CD8-positive, alpha-beta memory T cell (primary cell): ENCODE results near the gene IL1R2. TPM values are rescaled to one million over a fixed set of nuclear protein-coding genes. Genes with fewer than 3 reads are reported as not detected.

Experiments used
- CTCF ChIA-PET: fragments of 350-600 bp; sonication (Branson Sonifier 250); formaldehyde crosslinking; loops from one replicate; lab custom pipeline; 2021; ENCODE audit warnings: antibody characterized with exemption; lab: Charles Lee
- POLR2A ChIA-PET: fragments of 350-600 bp; sonication (Branson Sonifier 250); formaldehyde crosslinking; loops from one replicate; lab custom pipeline; 2021; ENCODE audit warnings: antibody characterized with exemption; lab: Charles Lee
- DNase-seq, 5 donors: peaks; one replicate each; pipeline versions ENCODE4 v3.0.0 to v3.0.0-alpha.2; 2020 to 2022; ENCODE audit warnings: mixed read lengths in 1 of 5
- H3K27ac ChIP-seq: one replicate; pipeline ENCODE4 v1.7.0; 2013; ENCODE audit warnings: low read depth, mild to moderate bottlenecking, low read length, moderate library complexity
- H3K27me3 ChIP-seq: 2 replicates; pipeline ENCODE4 v1.7.0; 2013; ENCODE audit warnings: low read length, mild to moderate bottlenecking; ENCODE audit not compliant: insufficient read depth, poor library complexity, severe bottlenecking
- H3K36me3 ChIP-seq: 2 replicates; pipeline ENCODE4 v1.7.0; 2013; ENCODE audit warnings: mild to moderate bottlenecking, low read length, moderate library complexity; ENCODE audit not compliant: insufficient read depth
- H3K4me1 ChIP-seq: 2 replicates; pipeline ENCODE4 v1.7.0; 2013; ENCODE audit warnings: mild to moderate bottlenecking, low read length, moderate library complexity; ENCODE audit not compliant: insufficient read depth
- H3K4me3 ChIP-seq: 2 replicates; pipeline ENCODE4 v1.7.0; 2013; ENCODE audit warnings: mild to moderate bottlenecking, low read length
- H3K9me3 ChIP-seq: 2 replicates; pipeline ENCODE4 v1.7.0; 2013; ENCODE audit warnings: mild to moderate bottlenecking, low read length
- H3K27ac Mint-ChIP-seq, 8 donors: one replicate each; pipeline ENCODE4 v1.8.0; 2020 to 2021; ENCODE audit warnings: mixed read lengths in 8 of 8, mild to moderate bottlenecking in 6 of 8, inconsistent platforms in 3 of 8, moderate library complexity in 3 of 8
- H3K27me3 Mint-ChIP-seq, 2 donors: one replicate each; pipeline ENCODE4 v1.8.0; 2020 to 2021; ENCODE audit warnings: mixed read lengths in 2 of 2, mild to moderate bottlenecking in 1 of 2, moderate library complexity in 1 of 2
- H3K36me3 Mint-ChIP-seq, 3 donors: one replicate each; pipeline ENCODE4 v1.8.0; 2020 to 2021; ENCODE audit warnings: mixed read lengths in 3 of 3, inconsistent platforms in 1 of 3, mild to moderate bottlenecking in 1 of 3
- H3K4me1 Mint-ChIP-seq, 3 donors: one replicate each; pipeline ENCODE4 v1.8.0; 2020 to 2021; ENCODE audit warnings: mixed read lengths in 3 of 3, inconsistent platforms in 1 of 3, mild to moderate bottlenecking in 1 of 3
- H3K4me3 Mint-ChIP-seq, 7 donors: one replicate each; pipeline ENCODE4 v1.8.0; 2020 to 2021; ENCODE audit warnings: mixed read lengths in 7 of 7, mild to moderate bottlenecking in 6 of 7, moderate library complexity in 4 of 7, inconsistent platforms in 2 of 7
- H3K9me3 Mint-ChIP-seq, 5 donors: one replicate each; pipeline ENCODE4 v1.8.0; 2020 to 2022; ENCODE audit warnings: mixed read lengths in 5 of 5, mild to moderate bottlenecking in 3 of 5, moderate library complexity in 2 of 5, inconsistent platforms in 1 of 5
- polyA plus RNA-seq: library from polyadenylated mRNA; unstranded; fragments of 300-500 nt; fragmentation: Illumina TruSeq; gene quantifications from one replicate; pipeline ENCODE4 v1.2.3, GENCODE V29; 2021
- total RNA-seq, 2 experiments: library from RNA; stranded (reverse); gene quantifications; one replicate each; pipeline ENCODE4 v1.2.3, GENCODE V29; 2021

Gene IL1R2, protein sequence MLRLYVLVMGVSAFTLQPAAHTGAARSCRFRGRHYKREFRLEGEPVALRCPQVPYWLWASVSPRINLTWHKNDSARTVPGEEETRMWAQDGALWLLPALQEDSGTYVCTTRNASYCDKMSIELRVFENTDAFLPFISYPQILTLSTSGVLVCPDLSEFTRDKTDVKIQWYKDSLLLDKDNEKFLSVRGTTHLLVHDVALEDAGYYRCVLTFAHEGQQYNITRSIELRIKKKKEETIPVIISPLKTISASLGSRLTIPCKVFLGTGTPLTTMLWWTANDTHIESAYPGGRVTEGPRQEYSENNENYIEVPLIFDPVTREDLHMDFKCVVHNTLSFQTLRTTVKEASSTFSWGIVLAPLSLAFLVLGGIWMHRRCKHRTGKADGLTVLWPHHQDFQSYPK
- total RNA-seq = 1 to 10 TPM in 1 of 2 experiments, under 1 TPM in 1; 0.85 to 1.4 TPM
- polyA plus RNA-seq = not detected

DNA sequence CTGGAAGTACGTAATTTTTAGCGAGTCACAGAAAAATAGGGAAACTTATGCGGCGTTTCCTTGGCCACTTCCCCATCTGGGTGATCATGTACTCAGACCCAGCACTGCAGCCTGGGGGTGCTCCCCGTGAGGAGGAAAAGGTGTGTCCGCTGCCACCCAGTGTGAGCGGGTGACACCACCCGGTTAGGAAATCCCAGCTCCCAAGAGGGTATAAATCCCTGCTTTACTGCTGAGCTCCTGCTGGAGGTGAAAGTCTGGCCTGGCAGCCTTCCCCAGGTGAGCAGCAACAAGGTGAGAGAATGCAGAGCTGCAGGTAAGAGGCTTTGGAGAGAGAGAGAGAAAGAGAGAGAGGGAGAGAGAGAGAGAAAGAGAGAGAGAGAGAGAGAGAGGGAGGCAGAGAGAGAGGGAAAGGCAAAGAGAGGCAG is at the start of gene IL1R2:
Gene IL1R2 (plus strand): TSS at position 240 of the 425 bp plus-strand sequence. CDS start 16,616 bp downstream, outside the sequence.
- CTCF ChIA-PET = no interaction called here
- peaks cover 16 to 27% (median 23%) of the 10 kb centered on the region in 3 donors for H3K4me1 Mint-ChIP-seq
- peak within 1 kb of the TSS in 2 of 8 donors; percentile 6 to 23 for H3K27ac Mint-ChIP-seq
- H3K27ac ChIP-seq = no peak within 1 kb of the TSS
- POLR2A ChIA-PET = interaction anchor here (0.6 kb wide), 1 partner anchor 23 kb away, joined by 4 read pairs; no protein-coding TSS in a partner anchor
- no peaks in the 10 kb centered on the region for H3K36me3 ChIP-seq
- H3K4me3 Mint-ChIP-seq = no peak within 1 kb of the TSS
- DNase-seq = no peak
- no peaks in the 10 kb centered on the region for H3K9me3 Mint-ChIP-seq
- peaks cover 8% of the 10 kb centered on the region for H3K27me3 ChIP-seq
- H3K4me1 ChIP-seq = no peaks in the 10 kb centered on the region
- H3K27me3 Mint-ChIP-seq = peaks cover 15 to 33% of the 10 kb centered on the region in 2 donors
- H3K36me3 Mint-ChIP-seq = no peaks in the 10 kb centered on the region
- H3K9me3 ChIP-seq = no peaks in the 10 kb centered on the region
- H3K4me3 ChIP-seq = no peak within 1 kb of the TSS

DNA sequence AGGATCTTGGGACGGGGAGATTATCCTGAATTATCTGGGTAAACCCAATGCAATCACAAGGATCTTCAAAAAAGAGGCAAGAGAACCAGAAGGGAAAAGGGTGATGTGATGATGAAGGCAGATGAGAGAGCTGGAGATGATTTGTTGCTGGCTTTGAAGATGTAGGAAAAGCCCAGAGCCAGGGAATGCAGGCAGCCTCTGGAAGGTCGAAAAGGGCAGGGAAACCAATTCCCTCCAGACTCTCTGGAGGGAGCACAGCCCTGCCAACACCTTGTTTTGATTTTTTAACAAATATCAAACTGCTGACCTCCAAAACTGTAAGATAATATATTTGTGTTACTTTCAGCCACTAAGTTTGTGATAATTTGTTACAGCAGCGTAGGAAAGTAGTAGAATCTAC is 48.9 kb upstream of the IL1R2 start:
- H3K36me3 ChIP-seq = no peaks in the 10 kb centered on the region
- no peak overlapping the region for H3K27ac Mint-ChIP-seq
- peaks cover 3 to 9% (median 5%) of the 10 kb centered on the region in 5 donors for H3K9me3 Mint-ChIP-seq
- ChIA-PET POLR2A (no interaction called here), CTCF (no interaction called here)
- no peaks in the 10 kb centered on the region for H3K4me1 Mint-ChIP-seq
- no peaks in the 10 kb centered on the region for H3K9me3 ChIP-seq
- no peaks in the 10 kb centered on the region for H3K4me1 ChIP-seq
- peaks cover 0 to 6% (median 0%) of the 10 kb centered on the region in 3 donors for H3K36me3 Mint-ChIP-seq
- peaks cover 6 to 18% of the 10 kb centered on the region in 2 donors for H3K27me3 Mint-ChIP-seq
- DNase-seq = no peak
- H3K4me3 Mint-ChIP-seq = no peak overlapping the region
- no peak overlapping the region for H3K4me3 ChIP-seq
- H3K27ac ChIP-seq = no peak overlapping the region
- no peaks in the 10 kb centered on the region for H3K27me3 ChIP-seq

DNA sequence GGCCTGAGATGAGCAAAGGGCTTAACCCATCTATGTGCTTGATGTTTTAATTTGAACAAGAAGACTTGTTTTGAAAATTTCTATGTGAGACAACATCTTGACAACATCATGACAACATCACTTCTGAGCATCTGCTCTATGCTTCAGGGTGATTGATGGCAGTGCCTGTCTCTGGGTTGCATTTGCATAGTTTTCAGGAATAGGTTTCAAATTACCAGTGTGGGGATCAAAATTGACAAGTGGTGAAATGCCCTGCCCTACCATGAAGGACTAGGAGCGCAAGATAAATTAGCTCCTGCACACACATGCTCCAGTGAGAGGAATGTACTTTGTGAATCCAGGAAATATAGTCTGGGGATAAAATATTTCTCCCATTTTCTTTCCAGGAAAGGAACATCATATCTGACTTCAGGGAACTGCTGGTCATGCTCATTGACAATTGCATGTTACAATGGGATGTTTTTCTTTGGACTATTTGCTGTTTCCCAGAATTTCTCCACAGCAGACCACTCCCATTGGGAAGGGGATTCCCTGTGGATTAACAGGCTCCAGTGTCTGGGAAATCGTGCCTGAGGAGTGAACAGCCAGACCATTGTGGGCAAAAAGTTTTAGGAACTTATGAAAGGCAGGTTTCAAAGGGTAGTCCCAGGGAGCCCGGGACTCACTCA is 45.3 kb upstream of the IL1R2 start:
- Mint-ChIP-seq H3K27me3 (peaks cover 9 to 11% of the 10 kb centered on the region in 2 donors), H3K36me3 (peaks cover 0 to 2% (median 0%) of the 10 kb centered on the region in 3 donors), H3K9me3 (peaks cover 0 to 8% (median 0%) of the 10 kb centered on the region in 5 donors), H3K4me1 (no peaks in the 10 kb centered on the region), H3K27ac (no peak overlapping the region), H3K4me3 (peak overlapping the region in 1 of 7 donors; percentile 28)
- no peak for DNase-seq
- ChIA-PET POLR2A (no interaction called here), CTCF (interaction anchor here (0.9 kb wide), 1 partner anchor 9 kb away, joined by 3 read pairs; no protein-coding TSS in a partner anchor)
- H3K27ac ChIP-seq = no peak overlapping the region
- H3K27me3 ChIP-seq = no peaks in the 10 kb centered on the region
- H3K4me3 ChIP-seq = no peak overlapping the region
- no peaks in the 10 kb centered on the region for H3K36me3 ChIP-seq
- no peaks in the 10 kb centered on the region for H3K4me1 ChIP-seq
- H3K9me3 ChIP-seq = no peaks in the 10 kb centered on the region

DNA sequence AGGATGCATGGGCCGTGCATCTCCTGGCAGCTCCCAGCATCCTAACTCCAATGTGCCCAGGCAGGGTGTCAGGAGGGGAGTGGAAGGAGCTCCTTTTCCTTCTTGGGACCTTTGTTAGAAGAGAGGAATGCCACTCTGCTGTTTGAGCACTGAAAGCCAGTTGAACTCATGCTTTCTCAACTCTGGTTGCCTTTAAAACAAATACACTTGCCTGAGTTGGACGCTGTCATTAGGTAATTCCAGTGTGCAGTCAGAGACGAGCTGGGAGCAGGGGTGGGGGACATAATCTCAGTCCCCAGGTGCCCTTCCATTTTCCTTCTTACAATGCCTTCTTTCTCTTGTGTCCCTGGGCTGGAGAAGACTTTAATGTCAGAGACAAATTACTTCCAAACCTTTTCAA is 44.4 kb upstream of the IL1R2 start:
- Histone ChIP-seq H3K9me3 (no peaks in the 10 kb centered on the region), H3K36me3 (no peaks in the 10 kb centered on the region), H3K27ac (no peak overlapping the region), H3K27me3 (no peaks in the 10 kb centered on the region), H3K4me1 (no peaks in the 10 kb centered on the region), H3K4me3 (no peak overlapping the region)
- ChIA-PET CTCF (interaction anchor here (0.9 kb wide), 1 partner anchor 8 kb away, joined by 3 read pairs; no protein-coding TSS in a partner anchor), POLR2A (no interaction called here)
- peaks cover 0 to 2% (median 0%) of the 10 kb centered on the region in 3 donors for H3K36me3 Mint-ChIP-seq
- DNase-seq = no peak
- H3K4me3 Mint-ChIP-seq = no peak overlapping the region
- peaks cover 0 to 8% (median 0%) of the 10 kb centered on the region in 5 donors for H3K9me3 Mint-ChIP-seq
- no peaks in the 10 kb centered on the region for H3K4me1 Mint-ChIP-seq
- no peak overlapping the region for H3K27ac Mint-ChIP-seq
- peaks cover 9 to 11% of the 10 kb centered on the region in 2 donors for H3K27me3 Mint-ChIP-seq

DNA sequence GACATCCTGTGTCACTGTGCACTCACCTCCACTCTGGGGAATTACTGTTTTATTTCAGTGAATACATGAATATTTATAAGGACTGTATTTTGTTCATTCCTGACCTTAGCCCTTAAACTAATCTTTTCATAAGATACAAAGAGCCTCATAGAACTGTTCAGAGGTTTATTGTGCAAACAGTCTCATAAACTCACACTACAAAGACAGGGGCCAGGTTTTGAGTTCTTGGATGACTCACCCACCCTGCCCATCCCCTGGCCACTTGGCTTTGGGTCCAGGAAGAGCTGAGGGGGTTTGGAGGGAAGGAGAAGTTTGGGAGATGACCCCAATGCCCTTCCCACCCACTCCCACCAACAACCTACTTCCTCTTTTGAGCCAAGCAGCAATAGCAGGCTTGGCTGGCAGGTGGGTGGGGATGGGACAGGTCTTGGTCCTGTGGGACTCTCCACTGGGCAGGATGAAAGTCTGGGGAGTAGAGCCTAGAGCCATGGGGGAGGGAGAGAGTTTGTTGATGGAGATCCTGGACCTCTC is 43.1 kb upstream of the IL1R2 start:
- Histone ChIP-seq H3K4me3 (no peak overlapping the region), H3K27ac (no peak overlapping the region), H3K27me3 (no peaks in the 10 kb centered on the region), H3K36me3 (no peaks in the 10 kb centered on the region), H3K9me3 (no peaks in the 10 kb centered on the region), H3K4me1 (no peaks in the 10 kb centered on the region)
- no peak for DNase-seq
- Mint-ChIP-seq H3K36me3 (peaks cover 0 to 2% (median 0%) of the 10 kb centered on the region in 3 donors), H3K4me3 (no peak overlapping the region), H3K27me3 (peaks cover 7 to 9% of the 10 kb centered on the region in 2 donors), H3K27ac (no peak overlapping the region), H3K9me3 (peaks cover 0 to 8% (median 0%) of the 10 kb centered on the region in 5 donors), H3K4me1 (no peaks in the 10 kb centered on the region)
- ChIA-PET CTCF (no interaction called here), POLR2A (no interaction called here)

DNA sequence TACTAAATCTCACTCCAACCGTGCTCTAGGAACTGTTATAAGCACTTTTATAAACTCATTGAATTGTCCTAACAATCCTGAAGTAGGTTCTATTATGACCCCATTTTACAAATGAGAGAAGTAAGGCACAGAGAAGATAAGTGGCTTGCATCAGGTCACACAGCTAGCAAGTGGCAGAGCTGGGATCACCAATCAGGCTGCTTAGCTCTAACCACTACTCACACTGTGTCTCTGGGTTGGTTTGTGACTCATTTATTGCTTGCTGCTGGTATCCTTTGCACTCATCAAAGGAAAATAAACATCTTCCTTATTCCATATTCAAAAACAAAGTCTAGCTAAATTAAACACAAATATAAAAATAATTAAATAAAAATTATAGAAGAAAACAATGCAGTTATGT is 42.5 kb upstream of the IL1R2 start:
- Histone ChIP-seq H3K27ac (no peak overlapping the region), H3K9me3 (no peaks in the 10 kb centered on the region), H3K27me3 (no peaks in the 10 kb centered on the region), H3K4me1 (no peaks in the 10 kb centered on the region), H3K4me3 (no peak overlapping the region), H3K36me3 (no peaks in the 10 kb centered on the region)
- CTCF ChIA-PET = no interaction called here
- H3K4me3 Mint-ChIP-seq = no peak overlapping the region
- no peak for DNase-seq
- peaks cover 0 to 2% (median 0%) of the 10 kb centered on the region in 3 donors for H3K4me1 Mint-ChIP-seq
- H3K27ac Mint-ChIP-seq = no peak overlapping the region
- peaks cover 0 to 2% (median 0%) of the 10 kb centered on the region in 3 donors for H3K36me3 Mint-ChIP-seq
- peaks cover 7 to 9% of the 10 kb centered on the region in 2 donors for H3K27me3 Mint-ChIP-seq
- POLR2A ChIA-PET = no interaction called here
- peaks cover 0 to 8% (median 0%) of the 10 kb centered on the region in 5 donors for H3K9me3 Mint-ChIP-seq

DNA sequence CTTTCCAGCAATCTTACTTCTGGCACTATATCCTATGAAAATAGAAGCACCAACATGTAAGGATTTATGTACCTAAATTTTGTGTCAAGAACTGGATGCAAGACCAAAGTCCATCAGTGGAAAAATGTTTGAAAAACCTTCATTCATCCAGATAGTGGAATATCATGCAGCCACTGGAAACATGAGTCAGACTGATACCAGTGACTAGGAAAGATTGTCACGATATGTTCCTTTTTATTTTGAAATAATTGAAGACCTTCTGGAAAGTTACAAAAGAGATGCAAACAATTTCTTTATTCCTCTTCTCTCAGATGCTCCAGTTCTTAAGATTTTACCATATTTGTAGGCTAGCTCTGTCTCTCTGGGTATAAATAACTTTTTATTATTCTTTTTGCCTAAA is 40.5 kb upstream of the IL1R2 start:
- no peak overlapping the region for H3K4me3 Mint-ChIP-seq
- H3K4me1 Mint-ChIP-seq = peaks cover 0 to 6% (median 0%) of the 10 kb centered on the region in 3 donors
- peaks cover 7 to 9% of the 10 kb centered on the region in 2 donors for H3K27me3 Mint-ChIP-seq
- no peak overlapping the region for H3K27ac Mint-ChIP-seq
- DNase-seq = no peak
- no peaks in the 10 kb centered on the region for H3K4me1 ChIP-seq
- ChIA-PET POLR2A (no interaction called here), CTCF (no interaction called here)
- H3K36me3 ChIP-seq = no peaks in the 10 kb centered on the region
- H3K27ac ChIP-seq = no peak overlapping the region
- peaks cover 0 to 2% (median 0%) of the 10 kb centered on the region in 3 donors for H3K36me3 Mint-ChIP-seq
- peaks cover 0 to 8% (median 0%) of the 10 kb centered on the region in 5 donors for H3K9me3 Mint-ChIP-seq
- no peak overlapping the region for H3K4me3 ChIP-seq
- H3K9me3 ChIP-seq = no peaks in the 10 kb centered on the region
- H3K27me3 ChIP-seq = no peaks in the 10 kb centered on the region
